OCI-LY1 (cell line): ENCODE data around the gene KRTAP3-2.

Experiments
- EZH2 ChIP-seq: fragments of 200-600 bp; sonication (generic), shearing (Covaris generic); IDR thresholded peaks from 2 replicates; pipeline ENCODE4 v1.8.0; 2017; ENCODE audit warnings: borderline replicate concordance, mixed run types, mild to moderate bottlenecking, antibody characterized with exemption, low read length, moderate library complexity, mixed read lengths
- TF ChIP-seq, protein P1 (sequence below): fragments of 200-600 bp; sonication (generic), shearing (Covaris generic); IDR thresholded peaks from 2 replicates; pipeline ENCODE4 v1.5.1; 2017; ENCODE audit warnings: mild to moderate bottlenecking, antibody characterized with exemption, low read length, moderate library complexity, mixed read lengths

DNA sequence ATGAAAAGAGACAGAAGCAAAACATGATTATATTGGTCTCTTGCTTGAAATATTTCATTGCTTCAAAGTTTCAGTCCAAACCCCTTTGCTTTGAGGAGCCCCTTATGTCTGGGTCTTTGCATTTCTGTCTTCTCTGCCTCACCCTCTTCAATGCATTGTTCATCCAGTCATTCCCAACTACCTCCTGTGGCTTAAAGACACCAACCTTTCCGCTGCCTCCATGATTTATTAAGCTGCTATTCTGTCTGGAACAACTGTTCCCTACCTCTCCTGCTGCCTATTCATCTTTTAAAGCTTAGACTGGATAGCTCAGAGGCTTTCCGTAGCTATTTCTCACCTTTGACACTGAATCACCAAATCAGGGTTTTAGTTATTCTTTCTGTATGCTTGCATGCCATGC, 2.3 kb downstream of the KRTAP3-2 start:
- TF ChIP-seq, protein P1, sequence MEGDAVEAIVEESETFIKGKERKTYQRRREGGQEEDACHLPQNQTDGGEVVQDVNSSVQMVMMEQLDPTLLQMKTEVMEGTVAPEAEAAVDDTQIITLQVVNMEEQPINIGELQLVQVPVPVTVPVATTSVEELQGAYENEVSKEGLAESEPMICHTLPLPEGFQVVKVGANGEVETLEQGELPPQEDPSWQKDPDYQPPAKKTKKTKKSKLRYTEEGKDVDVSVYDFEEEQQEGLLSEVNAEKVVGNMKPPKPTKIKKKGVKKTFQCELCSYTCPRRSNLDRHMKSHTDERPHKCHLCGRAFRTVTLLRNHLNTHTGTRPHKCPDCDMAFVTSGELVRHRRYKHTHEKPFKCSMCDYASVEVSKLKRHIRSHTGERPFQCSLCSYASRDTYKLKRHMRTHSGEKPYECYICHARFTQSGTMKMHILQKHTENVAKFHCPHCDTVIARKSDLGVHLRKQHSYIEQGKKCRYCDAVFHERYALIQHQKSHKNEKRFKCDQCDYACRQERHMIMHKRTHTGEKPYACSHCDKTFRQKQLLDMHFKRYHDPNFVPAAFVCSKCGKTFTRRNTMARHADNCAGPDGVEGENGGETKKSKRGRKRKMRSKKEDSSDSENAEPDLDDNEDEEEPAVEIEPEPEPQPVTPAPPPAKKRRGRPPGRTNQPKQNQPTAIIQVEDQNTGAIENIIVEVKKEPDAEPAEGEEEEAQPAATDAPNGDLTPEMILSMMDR: no peak
- no peak for TF ChIP-seq EZH2
